ENCODE measurements around the gene DEXI. TPM values are rescaled to one million over a fixed set of nuclear protein-coding genes. Genes with fewer than 3 reads are reported as not detected.

DEXI gene
- total RNA-seq, 4 donors from 2014 or later, result 66.5 to 89.2 (median 74.6) TPM

DNA sequence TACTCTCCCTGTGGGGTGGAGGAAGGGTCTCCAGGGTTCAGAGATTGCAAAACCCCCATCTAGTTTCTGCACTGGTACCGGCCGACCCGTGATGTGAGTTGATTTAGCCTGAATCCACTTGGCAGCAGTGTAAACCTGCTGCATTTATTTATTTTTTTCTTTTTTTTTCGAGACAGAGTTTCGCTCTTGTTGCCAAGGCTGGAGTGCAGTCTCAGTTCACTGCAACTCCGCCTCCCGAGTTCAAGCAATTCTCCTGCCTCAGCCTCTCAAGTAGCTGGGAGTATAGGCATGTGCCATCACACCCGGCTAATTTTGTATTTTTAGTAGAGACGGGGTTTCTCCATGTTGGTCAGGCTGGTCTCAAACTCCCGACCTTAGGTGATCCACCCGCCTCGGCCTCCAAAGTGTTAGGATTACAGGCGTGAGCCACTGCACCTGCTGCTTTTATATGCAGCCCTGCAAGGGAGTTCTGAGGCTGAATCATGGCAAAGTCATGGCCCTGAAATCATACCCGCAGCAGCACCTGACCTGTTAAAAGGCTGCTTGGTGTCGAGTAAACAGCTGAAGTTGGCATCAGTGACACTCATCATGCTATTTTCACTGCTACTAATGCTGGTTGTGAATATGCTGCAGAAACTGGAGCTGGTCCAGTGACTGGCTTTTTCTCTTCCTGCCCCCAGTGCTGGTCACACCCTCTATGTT, 21.4 kb downstream of the DEXI start:
- Histone ChIP-seq H3K4me3 (replicated peaks in 1 of 3) (no peak overlapping the region), H3K27me3 (no peaks in the 10 kb centered on the region), H3K27ac (peak overlapping the region; percentile 34 to 74 (median 70)), H3K9me3 (no peaks in the 10 kb centered on the region), H3K36me3 (peaks cover 0 to 1% of the 10 kb centered on the region in 2 donors), H3K4me1 (peaks cover 16 to 46% of the 10 kb centered on the region in 2 donors)
- intact Hi-C loops (cut with DNase I), result no loop called here
- peak; percentile 84 to 85 for DNase-seq
- TF ChIP-seq, protein P1, sequence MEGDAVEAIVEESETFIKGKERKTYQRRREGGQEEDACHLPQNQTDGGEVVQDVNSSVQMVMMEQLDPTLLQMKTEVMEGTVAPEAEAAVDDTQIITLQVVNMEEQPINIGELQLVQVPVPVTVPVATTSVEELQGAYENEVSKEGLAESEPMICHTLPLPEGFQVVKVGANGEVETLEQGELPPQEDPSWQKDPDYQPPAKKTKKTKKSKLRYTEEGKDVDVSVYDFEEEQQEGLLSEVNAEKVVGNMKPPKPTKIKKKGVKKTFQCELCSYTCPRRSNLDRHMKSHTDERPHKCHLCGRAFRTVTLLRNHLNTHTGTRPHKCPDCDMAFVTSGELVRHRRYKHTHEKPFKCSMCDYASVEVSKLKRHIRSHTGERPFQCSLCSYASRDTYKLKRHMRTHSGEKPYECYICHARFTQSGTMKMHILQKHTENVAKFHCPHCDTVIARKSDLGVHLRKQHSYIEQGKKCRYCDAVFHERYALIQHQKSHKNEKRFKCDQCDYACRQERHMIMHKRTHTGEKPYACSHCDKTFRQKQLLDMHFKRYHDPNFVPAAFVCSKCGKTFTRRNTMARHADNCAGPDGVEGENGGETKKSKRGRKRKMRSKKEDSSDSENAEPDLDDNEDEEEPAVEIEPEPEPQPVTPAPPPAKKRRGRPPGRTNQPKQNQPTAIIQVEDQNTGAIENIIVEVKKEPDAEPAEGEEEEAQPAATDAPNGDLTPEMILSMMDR (IDR thresholded peaks at IDR 0.05), result no peak
- TF ChIP-seq POLR2A (IDR thresholded peaks at IDR 0.05), result no peak
- 43 to 46% methylated on average over 15 of the region's 15 CpGs for WGBS, 2 donors

DNA sequence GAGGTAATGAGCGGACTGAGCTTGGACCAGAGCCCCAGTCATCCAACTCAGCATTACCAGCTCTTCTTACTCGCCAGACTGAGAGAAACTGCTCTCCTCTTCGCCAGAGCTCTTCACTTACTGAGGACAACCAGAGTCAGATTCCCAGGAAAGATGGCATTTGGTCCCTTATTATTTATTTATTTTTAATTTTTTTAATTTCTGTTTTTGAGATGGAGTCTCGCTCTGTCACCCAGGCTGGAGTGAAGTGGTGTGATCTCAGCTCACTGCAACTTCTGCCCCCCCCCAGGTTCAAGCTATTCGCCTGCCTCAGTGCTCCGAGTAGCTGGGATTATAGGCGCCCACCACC, 23.3 kb downstream of the DEXI start:
- Histone ChIP-seq H3K4me3 (replicated peaks in 1 of 3) (no peak overlapping the region), H3K27ac (no peak overlapping the region), H3K9me3 (no peaks in the 10 kb centered on the region), H3K36me3 (no peaks in the 10 kb centered on the region), H3K27me3 (no peaks in the 10 kb centered on the region), H3K4me1 (peaks cover 16 to 43% of the 10 kb centered on the region in 2 donors)
- intact Hi-C loops (cut with DNase I), result loop anchor here (5.0 kb wide), 2 partner anchors 182 to 402 kb away; no protein-coding TSS in a partner anchor
- DNase-seq, result no peak
- TF ChIP-seq, protein P1 (IDR thresholded peaks at IDR 0.05), result peak in 3 of 6 experiments; percentile 5 to 14 (median 12)
- no peak for TF ChIP-seq POLR2A (IDR thresholded peaks at IDR 0.05)
- WGBS, 2 donors, result 54 to 56% methylated on average over 7 of the region's 7 CpGs

- no peaks in the 10 kb centered on the region for H3K9me3 ChIP-seq
- TF ChIP-seq, protein P1 (IDR thresholded peaks at IDR 0.05), result peak; percentile 85 to 96 (median 94)
- no peak for TF ChIP-seq POLR2A (IDR thresholded peaks at IDR 0.05)
- WGBS, 2 donors, result 40 to 50% methylated on average over 18 to 20 of the region's 21 CpGs
- peak; percentile 96 for DNase-seq
- intact Hi-C loops (cut with DNase I), result loop anchor here (5.0 kb wide), 2 partner anchors 181 to 401 kb away; no protein-coding TSS in a partner anchor
- peaks cover 16 to 39% of the 10 kb centered on the region in 2 donors for H3K4me1 ChIP-seq
- H3K36me3 ChIP-seq, result no peaks in the 10 kb centered on the region
- H3K4me3 ChIP-seq (replicated peaks in 1 of 3), result no peak overlapping the region
- peak overlapping the region in 1 of 3 donors; percentile 25 for H3K27ac ChIP-seq
- H3K27me3 ChIP-seq, result no peaks in the 10 kb centered on the region
Measured at GRCh38 chr16:10918294-10919002, 23.8 kb downstream of the DEXI start.

DNA sequence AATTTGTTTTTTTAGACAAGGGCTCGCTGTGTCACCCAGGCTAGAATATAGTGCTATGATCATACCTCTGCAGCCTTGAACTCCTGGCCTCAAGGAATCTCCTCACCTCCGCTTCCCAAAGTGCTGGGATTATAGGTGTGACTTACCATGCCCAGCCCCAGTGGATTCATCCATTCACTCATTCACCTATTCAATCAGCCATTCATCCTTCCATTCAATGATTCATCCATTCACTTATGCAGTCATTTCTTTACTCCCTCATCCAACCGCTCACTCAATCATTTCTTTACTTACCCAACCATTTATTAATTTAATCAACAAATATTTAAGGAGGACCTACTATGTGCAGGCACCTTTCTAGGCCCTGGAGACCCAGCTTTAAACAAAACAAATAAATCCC, 25.7 kb downstream of the DEXI start:
- WGBS, 2 donors, result 63 to 67% methylated on average over 3 of the region's 3 CpGs
- no peak overlapping the region for H3K27ac ChIP-seq
- intact Hi-C loops (cut with DNase I), result loop anchor here (5.0 kb wide), 2 partner anchors 179 to 399 kb away; no protein-coding TSS in a partner anchor
- no peaks in the 10 kb centered on the region for H3K9me3 ChIP-seq
- H3K4me3 ChIP-seq (replicated peaks in 1 of 3), result no peak overlapping the region
- DNase-seq, result no peak
- no peaks in the 10 kb centered on the region for H3K36me3 ChIP-seq
- H3K27me3 ChIP-seq, result no peaks in the 10 kb centered on the region
- TF ChIP-seq, protein P1 (IDR thresholded peaks at IDR 0.05), result no peak
- no peak for TF ChIP-seq POLR2A (IDR thresholded peaks at IDR 0.05)
- H3K4me1 ChIP-seq, result peaks cover under 1 to 21% of the 10 kb centered on the region in 2 donors

GRCh38 chr16:10911267-10911666, 31.0 kb downstream of the DEXI start:
- DNase-seq, result no peak
- no peaks in the 10 kb centered on the region for H3K9me3 ChIP-seq
- no peaks in the 10 kb centered on the region for H3K36me3 ChIP-seq
- TF ChIP-seq POLR2A (IDR thresholded peaks at IDR 0.05), result no peak
- TF ChIP-seq, protein P1 (IDR thresholded peaks at IDR 0.05), result no peak
- H3K27me3 ChIP-seq, result no peaks in the 10 kb centered on the region
- H3K4me1 ChIP-seq, result peaks cover 5 to 10% of the 10 kb centered on the region in 2 donors
- intact Hi-C loops (cut with DNase I), result no loop called here
- H3K27ac ChIP-seq, result no peak overlapping the region
- no peak overlapping the region for H3K4me3 ChIP-seq (replicated peaks in 1 of 3)

Data from thyroid gland (tissue), 4 donors.